HG03196 (cell line): ENCODE results near the gene FASTKD3.
"Not testable (repeated sequence)": the region's sequence is repeated elsewhere in the genome, so short reads cannot be mapped to it uniquely, and the experiment has no call there.

ENCODE experiments used
- ATAC-seq: cut with Tn5 transposase; IDR thresholded peaks from one replicate; pipeline ENCODE4 v1.9.1; 2021; ENCODE audit not compliant: unreplicated experiment

The FASTKD3 gene

DNA sequence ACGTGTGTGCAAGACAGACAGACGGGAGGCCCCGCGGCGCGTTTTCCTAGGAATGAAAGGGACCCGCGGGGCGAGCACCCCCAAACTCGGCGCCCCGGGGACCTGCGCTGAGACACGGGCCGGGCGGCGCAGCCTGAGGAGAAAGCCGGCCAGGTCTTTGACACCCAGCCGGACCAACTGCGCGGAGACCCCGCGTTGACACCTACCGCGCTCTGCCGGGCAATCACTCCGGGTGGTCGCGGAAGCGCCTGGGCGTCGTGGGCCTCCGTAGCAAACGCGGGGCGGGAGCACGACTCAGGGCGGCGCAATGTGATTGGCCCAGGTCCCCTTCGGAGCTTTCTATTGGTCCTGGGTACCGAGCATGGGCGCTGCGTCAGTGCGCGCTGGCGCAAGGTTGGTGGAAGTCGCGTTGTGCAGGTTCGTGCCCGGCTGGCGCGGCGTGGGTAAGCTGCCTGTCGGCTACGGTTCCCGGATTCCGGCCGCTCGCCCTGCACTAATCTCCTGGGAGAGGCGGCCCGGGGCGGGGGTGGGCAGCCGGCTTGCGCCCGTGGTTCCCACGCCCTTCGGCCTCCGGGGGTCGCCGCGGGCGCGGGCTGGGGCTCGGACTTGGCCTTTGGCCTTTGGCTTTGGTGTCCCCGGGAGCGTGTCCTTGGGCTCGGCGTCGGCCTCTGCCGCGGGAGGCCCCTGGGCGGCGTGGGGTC lies at the start of gene FASTKD3, which contains the start of gene MTRR:
FASTKD3 (minus strand) TSS at position 259 of the 701 bp plus-strand sequence. CDS start 948 bp downstream, outside the sequence.
MTRR (plus strand) TSS at position 376 of the 701 bp plus-strand sequence. CDS start 1,647 bp downstream, outside the sequence.
- ATAC-seq = peak; percentile 98

DNA sequence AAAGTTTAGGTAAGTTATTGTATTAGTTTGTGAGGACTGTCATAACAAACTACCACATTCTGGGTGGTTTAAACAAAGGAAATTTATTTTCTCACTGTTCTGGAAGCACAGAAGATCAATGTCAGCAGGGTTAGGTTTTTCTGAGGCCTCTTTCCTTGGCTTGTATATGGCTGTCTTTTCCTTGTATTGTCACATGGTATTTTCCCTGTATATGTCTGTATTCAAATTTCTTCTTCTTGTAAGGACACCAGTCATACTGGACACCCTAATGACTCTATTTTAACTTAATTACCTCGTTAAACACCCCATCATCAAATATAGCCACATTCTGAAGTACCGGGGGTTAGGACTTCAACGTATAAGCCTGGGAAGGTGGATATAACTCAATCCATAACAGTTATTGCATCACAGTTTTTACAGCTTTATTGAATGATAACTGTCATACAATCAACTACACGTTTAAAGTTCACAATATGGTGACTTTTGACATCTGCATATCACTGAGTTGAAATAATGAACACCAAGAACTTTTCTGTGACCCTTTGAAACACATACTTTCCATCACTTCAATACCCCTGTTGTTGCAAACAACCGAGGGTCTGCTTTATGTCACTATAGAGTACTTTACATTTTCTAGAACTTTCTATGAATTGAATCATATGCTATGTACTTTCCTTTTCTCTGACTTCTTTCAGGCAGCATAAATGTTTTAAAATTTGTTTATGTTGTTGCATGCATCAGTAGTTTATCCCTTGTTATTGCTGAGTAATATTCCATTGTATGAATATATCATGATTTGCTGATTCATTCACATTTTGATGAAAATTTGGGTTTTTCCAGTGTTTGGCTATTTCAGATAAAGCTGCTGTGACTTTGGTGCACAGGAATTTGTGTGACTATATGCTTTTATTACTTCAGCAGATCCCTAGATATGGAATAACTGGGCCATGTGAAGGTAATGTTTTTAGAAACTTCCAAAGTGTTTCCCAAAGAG lies 48.6 kb upstream of the FASTKD3 start:
- ATAC-seq = no peak

DNA sequence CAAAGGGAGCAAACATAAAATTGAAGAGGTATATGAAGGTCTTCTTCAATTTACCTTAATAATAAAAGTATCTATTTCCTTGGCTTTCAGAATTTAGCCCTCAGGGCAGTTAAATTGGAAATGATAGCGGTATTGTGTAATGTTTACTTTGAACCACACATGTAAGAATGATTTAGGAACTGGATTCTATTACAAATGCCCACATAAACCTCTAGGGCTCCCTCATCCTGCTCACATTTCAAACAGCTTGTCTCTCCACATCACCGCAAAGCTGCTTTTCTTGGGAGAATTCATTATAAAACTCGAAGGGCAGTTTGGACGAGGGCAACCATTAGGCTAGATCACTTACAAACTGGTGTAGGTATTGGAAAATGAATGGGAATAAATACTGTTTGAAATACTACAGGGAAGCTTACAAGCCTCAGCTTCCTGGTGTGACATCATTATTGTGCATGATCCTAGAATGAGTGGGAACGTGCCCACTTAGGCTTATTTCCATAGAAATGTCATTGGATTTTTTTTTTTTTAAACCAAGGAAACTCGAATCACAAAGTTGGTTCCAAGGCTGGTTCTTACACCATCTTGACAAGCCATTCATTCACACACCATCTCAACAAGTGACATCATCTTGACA lies 47.5 kb upstream of the FASTKD3 start:
- ATAC-seq = no peak

DNA sequence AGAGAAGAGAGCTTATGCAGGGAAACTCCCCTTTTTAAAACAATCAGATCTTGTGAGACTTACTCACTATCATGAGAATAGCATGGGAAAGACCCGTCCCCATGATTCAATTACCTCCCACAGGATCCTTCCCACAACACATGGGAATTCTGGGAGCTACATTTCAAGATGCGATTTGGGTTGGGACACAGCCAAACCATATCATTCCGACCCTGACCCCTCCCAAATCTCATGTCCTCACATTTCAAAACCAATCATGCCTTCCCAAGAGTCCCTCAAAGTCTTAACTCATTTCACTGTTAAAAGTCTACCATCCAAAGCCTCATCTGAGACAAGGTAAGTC lies 42.6 kb upstream of the FASTKD3 start:
- ATAC-seq = not testable (repeated sequence)

- peak; percentile 62 for ATAC-seq
Measured at GRCh38 chr5:7910738-7911428, 42.1 kb upstream of the FASTKD3 start.

GRCh38 chr5:7908317-7908716 lies 39.5 kb upstream of the FASTKD3 start:
- no peak for ATAC-seq

DNA sequence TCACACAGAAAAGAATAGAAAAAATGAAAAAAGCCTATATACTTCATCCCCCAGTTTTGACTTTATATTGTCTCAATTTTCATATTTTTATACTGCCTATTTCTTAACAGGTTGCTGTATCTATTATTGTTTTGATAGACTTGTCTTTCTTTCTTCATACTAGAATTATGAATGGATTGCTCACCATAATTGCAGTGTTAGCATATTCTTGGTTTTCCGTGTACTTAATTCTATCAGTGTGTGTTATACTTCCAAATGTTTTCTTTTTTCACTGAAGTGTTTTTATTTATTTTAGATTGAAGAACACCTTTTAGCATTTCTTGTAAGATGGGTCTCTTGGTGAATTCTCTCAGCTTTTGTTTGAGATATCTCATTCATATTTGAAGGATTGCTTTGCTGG lies 38.8 kb upstream of the FASTKD3 start:
- no peak for ATAC-seq

GRCh38 chr5:7904170-7904569 lies 35.3 kb upstream of the FASTKD3 start:
- ATAC-seq = no peak

DNA sequence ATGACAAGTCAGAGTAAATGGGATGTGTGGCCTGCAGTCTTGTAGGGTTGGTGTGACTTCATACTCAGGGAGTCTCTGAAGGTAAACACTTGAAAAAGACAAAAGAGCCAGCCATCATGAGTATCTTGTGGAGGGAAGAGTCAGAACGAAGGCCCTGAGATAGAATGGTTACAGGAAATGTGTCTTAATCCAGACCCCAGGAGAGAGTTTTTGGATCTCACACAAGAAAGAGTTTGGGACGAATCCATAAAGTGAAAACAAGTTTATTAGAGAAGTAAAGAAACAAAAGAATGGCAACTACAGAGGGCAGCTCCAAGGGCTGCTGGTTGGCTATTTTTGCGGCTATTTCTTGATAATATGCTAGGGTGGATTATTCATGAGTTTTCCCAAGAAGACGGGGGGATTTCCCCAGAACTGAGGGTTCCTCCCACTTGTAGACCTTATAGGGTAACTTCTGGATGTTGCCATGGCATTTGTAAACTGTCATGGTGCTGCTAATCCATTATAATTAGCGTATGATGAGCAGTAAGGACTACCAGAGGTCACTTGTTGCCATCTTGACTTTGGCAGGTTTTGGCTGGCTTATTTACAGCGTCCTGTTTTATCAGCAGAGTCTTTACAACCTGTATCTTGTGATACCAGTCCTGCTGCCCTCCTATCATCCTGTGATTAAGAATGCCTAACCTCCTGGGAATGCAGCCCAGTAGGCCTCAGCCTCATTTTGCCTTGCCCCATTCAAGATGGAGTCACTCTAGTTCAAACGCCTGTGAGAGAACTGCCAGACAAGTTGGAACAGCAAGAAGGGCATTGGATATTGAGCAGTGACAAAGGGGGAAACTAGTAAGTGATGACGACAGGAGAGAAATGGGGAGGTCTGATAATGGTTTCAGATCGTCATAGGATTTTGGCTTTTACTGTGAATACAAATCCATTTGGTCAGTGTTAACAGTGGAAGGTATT lies 34.1 kb upstream of the FASTKD3 start:
- no peak for ATAC-seq

- ATAC-seq = no peak
Measured at GRCh38 chr5:7902201-7902600, 33.4 kb upstream of the FASTKD3 start.

- ATAC-seq = no peak
Measured at GRCh38 chr5:7897014-7897600, 28.3 kb upstream of the FASTKD3 start.

DNA sequence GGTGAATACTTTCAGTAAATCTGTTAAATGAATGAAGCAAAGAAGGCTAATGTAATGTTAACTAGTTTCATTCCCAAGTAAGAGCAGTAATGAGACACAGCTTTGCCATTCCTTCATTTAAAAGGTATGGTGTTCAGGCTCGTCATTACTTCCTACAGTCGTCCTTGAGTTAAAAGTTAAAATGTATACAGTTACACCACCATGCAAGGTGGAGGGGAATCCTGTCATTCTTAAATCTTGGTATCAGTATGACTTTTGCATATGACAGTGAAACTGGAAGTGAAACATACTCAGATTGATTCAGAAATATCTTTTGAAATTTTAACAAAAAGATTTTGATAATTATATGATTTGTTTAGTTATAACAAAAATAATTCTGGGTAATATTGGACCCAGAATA lies 26.0 kb upstream of the FASTKD3 start:
- peak; percentile 97 for ATAC-seq

- no peak for ATAC-seq
Measured at GRCh38 chr5:7894439-7894838, 25.6 kb upstream of the FASTKD3 start.

DNA sequence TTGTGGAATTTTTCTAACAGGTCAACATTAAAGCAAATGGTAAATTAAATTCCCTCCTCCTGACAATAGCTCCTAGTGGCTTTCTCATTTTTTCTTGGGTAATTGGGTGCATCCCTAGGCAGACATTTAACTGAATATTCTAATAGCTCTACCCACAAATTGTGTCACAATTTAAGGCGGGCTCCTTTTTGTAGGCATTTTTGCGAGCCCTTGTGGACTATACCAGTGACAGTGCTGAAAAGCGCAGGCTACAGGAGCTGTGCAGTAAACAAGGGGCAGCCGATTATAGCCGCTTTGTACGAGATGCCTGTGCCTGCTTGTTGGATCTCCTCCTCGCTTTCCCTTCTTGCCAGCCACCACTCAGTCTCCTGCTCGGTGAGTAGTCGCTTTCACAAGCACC lies 20.1 kb upstream of the FASTKD3 start:
- no peak for ATAC-seq

- peak; percentile 74 for ATAC-seq
Measured at GRCh38 chr5:7886849-7887475, 18.1 kb upstream of the FASTKD3 start.

DNA sequence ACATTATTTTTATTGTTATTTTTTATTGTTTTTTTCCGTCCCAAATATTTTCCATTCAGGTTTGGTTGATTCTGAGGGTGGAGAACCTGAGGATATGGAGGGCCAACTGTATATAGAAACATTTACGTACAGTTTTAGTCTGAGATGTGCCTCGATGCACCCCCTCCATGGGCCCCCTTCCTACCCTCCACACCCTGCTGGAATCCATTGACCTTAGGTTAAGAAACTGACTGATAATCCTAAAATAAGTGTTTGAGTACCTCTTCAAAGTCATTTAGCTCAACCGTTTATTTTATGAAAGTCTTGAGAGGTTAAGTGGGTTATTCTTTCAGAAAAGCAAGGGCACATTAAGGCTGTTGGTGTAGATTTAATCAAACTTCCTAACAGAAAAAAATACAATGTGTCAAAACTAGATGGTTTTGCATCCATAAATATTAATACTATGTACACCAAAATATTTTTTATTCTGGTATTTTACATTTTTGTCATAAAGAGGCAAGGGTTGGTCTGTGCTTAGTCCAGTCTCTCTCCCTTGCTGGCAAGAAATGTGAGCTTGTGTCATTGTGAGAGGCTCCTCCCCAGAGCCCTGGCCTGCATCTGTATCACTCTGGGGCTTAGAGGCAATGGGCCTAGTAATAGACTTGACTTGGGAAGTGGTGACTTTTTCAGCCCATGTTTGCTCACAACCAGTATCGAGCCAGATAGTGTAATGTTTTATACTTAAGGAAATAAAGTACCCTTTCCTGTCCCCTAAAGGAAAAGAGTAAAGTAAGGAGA lies 15.8 kb upstream of the FASTKD3 start:
- ATAC-seq = no peak

- no peak for ATAC-seq
Measured at GRCh38 chr5:7882926-7883325, 14.1 kb upstream of the FASTKD3 start.

- ATAC-seq = no peak
Measured at GRCh38 chr5:7881816-7882215, 13.0 kb upstream of the FASTKD3 start.
